GM23338 (cell line): Measurements from ENCODE around the gene YWHAH. TPM values are rescaled to one million over a fixed set of nuclear protein-coding genes. Genes with fewer than 3 reads are reported as not detected.

Experiments
- ATAC-seq: fragments of 200-7000 bp; cut with Tn5 transposase; 3 replicates; pipeline ENCODE4 v1.9.1; 2020
- DNase-seq: peaks from one replicate; pipeline ENCODE4 v3.0.0-alpha.2; 2015; ENCODE audit warnings: low spot score
- H2AFZ ChIP-seq: fragments of 200-600 bp; sonication (generic); 2 replicates; pipeline ENCODE4 v1.8.0; 2016; ENCODE audit warnings: antibody characterized with exemption, mild to moderate bottlenecking, moderate library complexity
- H3F3A ChIP-seq: fragments of 200-600 bp; sonication (generic); replicated peaks from 2 replicates; pipeline ENCODE4 v1.8.0; 2017; ENCODE audit warnings: antibody characterized with exemption, mixed run types, low read depth
- H3K27ac ChIP-seq: fragments of 200-600 bp; sonication (generic); 2 replicates; pipeline ENCODE4 v1.6.1; 2016; ENCODE audit warnings: low read depth
- H3K27me3 ChIP-seq: fragments of 200-600 bp; sonication (generic); 2 replicates; pipeline ENCODE4 v1.8.0; 2016; ENCODE audit warnings: mild to moderate bottlenecking, mixed run types, moderate library complexity; ENCODE audit not compliant: insufficient read depth
- H3K36me3 ChIP-seq: fragments of 200-600 bp; sonication (generic); 2 replicates; pipeline ENCODE4 v1.8.0; 2016; ENCODE audit warnings: mild to moderate bottlenecking; ENCODE audit not compliant: insufficient read depth
- H3K4me1 ChIP-seq: fragments of 200-600 bp; sonication (generic); 2 replicates; pipeline ENCODE4 v1.8.0; 2016; ENCODE audit warnings: mild to moderate bottlenecking, moderate library complexity; ENCODE audit not compliant: insufficient read depth
- H3K4me2 ChIP-seq: fragments of 200-600 bp; sonication (generic); 2 replicates; pipeline ENCODE4 v1.7.1; 2017; ENCODE audit warnings: mixed run types
- H3K4me3 ChIP-seq: fragments of 200-600 bp; sonication (generic); 2 replicates; pipeline ENCODE4 v1.6.1; 2016; ENCODE audit warnings: mixed run types
- H3K79me2 ChIP-seq: fragments of 200-600 bp; sonication (generic); replicated peaks from 2 replicates; pipeline ENCODE4 v1.8.0; 2017; ENCODE audit warnings: mild to moderate bottlenecking; ENCODE audit not compliant: insufficient read depth
- H3K9me2 ChIP-seq: fragments of 200-600 bp; sonication (generic); 2 replicates; pipeline ENCODE4 v1.8.0; 2017; ENCODE audit not compliant: insufficient read depth
- H4K20me1 ChIP-seq: fragments of 200-600 bp; sonication (generic); replicated peaks from 2 replicates; pipeline ENCODE4 v1.8.0; 2017; ENCODE audit warnings: mild to moderate bottlenecking; ENCODE audit not compliant: insufficient read depth
- H3K27ac Mint-ChIP-seq: 2 replicates; pipeline ENCODE4 v1.8.0; 2020; ENCODE audit warnings: inconsistent platforms, mild to moderate bottlenecking, moderate library complexity, mixed read lengths
- H3K27me3 Mint-ChIP-seq: 3 replicates; pipeline ENCODE4 v1.8.0; 2022; ENCODE audit warnings: low read depth, mild to moderate bottlenecking, moderate library complexity, mixed read lengths, inconsistent platforms; ENCODE audit not compliant: insufficient read depth, poor library complexity
- H3K36me3 Mint-ChIP-seq: 3 replicates; pipeline ENCODE4 v1.8.0; 2021; ENCODE audit warnings: low read depth, mild to moderate bottlenecking, inconsistent platforms, moderate library complexity, mixed read lengths
- H3K4me1 Mint-ChIP-seq: 3 replicates; pipeline ENCODE4 v1.8.0; 2020; ENCODE audit warnings: mild to moderate bottlenecking, inconsistent platforms, mixed read lengths
- H3K4me3 Mint-ChIP-seq: 3 replicates; pipeline ENCODE4 v1.8.0; 2021; ENCODE audit warnings: moderate library complexity, mild to moderate bottlenecking, inconsistent platforms, mixed read lengths
- H3K9me3 Mint-ChIP-seq: 3 replicates; pipeline ENCODE4 v1.8.0; 2020; ENCODE audit warnings: moderate library complexity, mild to moderate bottlenecking, inconsistent platforms, mixed read lengths
- CREB1 ChIP-seq: fragments of 250-450 bp; sonication (Bioruptor Pico); IDR thresholded peaks from 2 replicates; pipeline ENCODE4 v1.5.0; 2020; ENCODE audit warnings: low read depth, mild to moderate bottlenecking, moderate library complexity
- ETS1 ChIP-seq: IDR thresholded peaks from 2 replicates; pipeline ENCODE4 v1.6.1; 2016; ENCODE audit warnings: antibody characterized with exemption
- EZH2 ChIP-seq: fragments of 200-600 bp; sonication (generic); IDR thresholded peaks from one replicate; pipeline ENCODE4 v1.8.0; 2017; ENCODE audit warnings: antibody characterized with exemption, mild to moderate bottlenecking, low read depth; ENCODE audit not compliant: unreplicated experiment
- EZH2phosphoT487 ChIP-seq: fragments of 200-600 bp; sonication (generic); IDR thresholded peaks from one replicate; pipeline ENCODE4 v1.8.1; 2018; ENCODE audit warnings: antibody characterized with exemption; ENCODE audit not compliant: unreplicated experiment
- JUNB ChIP-seq: IDR thresholded peaks from one replicate; pipeline ENCODE4 v1.6.1; 2016; ENCODE audit warnings: antibody characterized with exemption; ENCODE audit not compliant: unreplicated experiment
- NANOG ChIP-seq: IDR thresholded peaks from 2 replicates; pipeline ENCODE4 v1.6.1; 2016; ENCODE audit warnings: antibody characterized with exemption, borderline replicate concordance
- REST ChIP-seq: IDR thresholded peaks from one replicate; pipeline ENCODE4 v1.6.1; 2018; ENCODE audit warnings: antibody characterized with exemption; ENCODE audit not compliant: unreplicated experiment
- STAT1 ChIP-seq: IDR thresholded peaks from one replicate; pipeline ENCODE4 v1.6.1; 2016; ENCODE audit warnings: antibody characterized with exemption; ENCODE audit not compliant: unreplicated experiment
- ZNF114 ChIP-seq: fragments of 250-450 bp; sonication (Bioruptor Pico); IDR thresholded peaks from 2 replicates; pipeline ENCODE4 v1.5.0; 2020; ENCODE audit warnings: mild to moderate bottlenecking, moderate library complexity
- ZNF331 ChIP-seq: fragments of 250-450 bp; sonication (Bioruptor Pico); IDR thresholded peaks from 2 replicates; pipeline ENCODE4 v1.5.0; 2020; ENCODE audit warnings: low read depth, mild to moderate bottlenecking, moderate library complexity
- polyA plus RNA-seq: library from polyadenylated mRNA; unstranded; fragments of >200 nt; fragmentation: Nextera tagmentation; extraction: Ambion mirVana; gene quantifications from 2 replicates; pipeline ENCODE4 v1.2.1, GENCODE V29; 2016
- total RNA-seq: library from RNA; depleted of rRNA; stranded (reverse); fragments of >200 nt; shearing (Covaris generic); gene quantifications from 2 replicates; pipeline ENCODE4 v1.2.3, GENCODE V29; 2014
- TF ChIP-seq, protein P1 (sequence below), 2 experiments: fragments of 200-600 bp in 1 of 2; sonication (generic) in 1 of 2; conservative IDR thresholded peaks; 2 replicates each; pipeline versions ENCODE4 v1.5.1 to v1.6.1; 2016 to 2017; ENCODE audit warnings: antibody characterized with exemption in 2 of 2, low read depth in 2 of 2, mild to moderate bottlenecking in 2 of 2, moderate library complexity in 1 of 2
- TF ChIP-seq, protein P2 (sequence below): fragments of 250-450 bp; sonication (Bioruptor Pico); IDR thresholded peaks from 2 replicates; pipeline ENCODE4 v1.5.0; 2020; ENCODE audit warnings: mild to moderate bottlenecking, moderate library complexity

Gene YWHAH
- total and polyA plus RNA-seq, 2 experiments from 2014 or later: 277 to 283 TPM

DNA sequence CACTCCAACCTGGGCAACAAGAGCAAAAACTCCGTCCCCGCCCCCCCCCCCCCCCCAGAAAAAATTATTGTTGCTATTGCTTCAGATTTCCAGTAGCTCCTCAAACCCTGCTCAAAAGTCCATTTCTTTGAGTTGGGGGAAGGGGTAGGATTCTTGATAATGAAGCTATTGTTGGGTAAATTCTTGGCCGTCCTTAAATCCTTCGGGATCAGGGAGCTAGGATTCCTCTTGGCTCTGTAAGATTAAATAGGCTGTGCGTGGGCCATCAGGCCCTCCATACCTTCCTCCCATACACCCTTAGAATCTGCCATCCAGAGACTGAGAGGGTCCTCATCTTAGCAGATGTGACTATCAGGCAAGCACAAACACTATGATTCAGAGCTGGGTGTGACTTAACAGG lies 16.4 kb downstream of the YWHAH start (continued):
- TF ChIP-seq NANOG (no peak), ZNF114 (CRISPR knock-in tag) (no peak), ZNF331 (CRISPR knock-in tag) (no peak), JUNB (no peak)
- TF ChIP-seq, protein P1, sequence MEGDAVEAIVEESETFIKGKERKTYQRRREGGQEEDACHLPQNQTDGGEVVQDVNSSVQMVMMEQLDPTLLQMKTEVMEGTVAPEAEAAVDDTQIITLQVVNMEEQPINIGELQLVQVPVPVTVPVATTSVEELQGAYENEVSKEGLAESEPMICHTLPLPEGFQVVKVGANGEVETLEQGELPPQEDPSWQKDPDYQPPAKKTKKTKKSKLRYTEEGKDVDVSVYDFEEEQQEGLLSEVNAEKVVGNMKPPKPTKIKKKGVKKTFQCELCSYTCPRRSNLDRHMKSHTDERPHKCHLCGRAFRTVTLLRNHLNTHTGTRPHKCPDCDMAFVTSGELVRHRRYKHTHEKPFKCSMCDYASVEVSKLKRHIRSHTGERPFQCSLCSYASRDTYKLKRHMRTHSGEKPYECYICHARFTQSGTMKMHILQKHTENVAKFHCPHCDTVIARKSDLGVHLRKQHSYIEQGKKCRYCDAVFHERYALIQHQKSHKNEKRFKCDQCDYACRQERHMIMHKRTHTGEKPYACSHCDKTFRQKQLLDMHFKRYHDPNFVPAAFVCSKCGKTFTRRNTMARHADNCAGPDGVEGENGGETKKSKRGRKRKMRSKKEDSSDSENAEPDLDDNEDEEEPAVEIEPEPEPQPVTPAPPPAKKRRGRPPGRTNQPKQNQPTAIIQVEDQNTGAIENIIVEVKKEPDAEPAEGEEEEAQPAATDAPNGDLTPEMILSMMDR (conservative IDR thresholded peaks at IDR 0.05; ENCODE audit: low read depth in 2 of 2): no peak

DNA sequence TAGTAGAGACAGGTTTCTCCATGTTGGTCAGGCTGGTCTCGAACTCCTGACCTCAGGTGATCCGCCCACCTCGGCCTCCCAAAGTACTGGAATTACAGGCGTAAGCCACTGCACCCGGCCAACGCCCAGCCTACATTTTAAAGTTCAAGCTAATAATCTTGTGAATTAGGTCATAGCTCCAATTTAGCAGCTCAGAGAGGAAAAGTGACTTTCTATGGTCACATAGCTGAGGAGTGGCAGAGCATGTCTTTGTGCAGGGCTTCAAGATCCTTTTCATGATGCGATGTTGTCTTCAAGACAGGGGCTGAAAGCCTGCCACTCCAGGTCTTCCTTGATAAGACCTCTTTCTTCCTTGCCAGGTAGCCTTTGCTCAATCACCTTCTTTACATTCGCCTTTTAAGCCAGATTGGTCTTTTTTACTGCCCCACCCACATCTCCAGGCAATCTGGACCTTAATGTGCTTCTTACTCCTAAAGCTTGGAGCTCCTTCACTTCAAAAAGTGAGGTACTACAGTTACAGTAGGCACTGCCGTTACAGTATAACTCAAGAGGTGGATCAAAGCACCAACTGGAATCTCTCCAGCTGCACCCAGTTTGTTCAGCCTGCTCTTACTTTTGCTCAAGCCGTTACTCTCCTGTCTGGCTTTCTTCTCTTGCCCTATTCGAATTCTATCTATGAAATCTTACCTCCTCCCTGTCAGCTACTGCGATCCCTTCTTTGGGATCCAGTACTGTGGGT lies 18.2 kb downstream of the YWHAH start:
- Histone ChIP-seq H3K9me2 (no peaks in the 10 kb centered on the region), H4K20me1 (no peaks in the 10 kb centered on the region), H2AFZ (no peak overlapping the region), H3K27ac (no peak overlapping the region), H3K4me1 (peaks cover 17% of the 10 kb centered on the region; the same call in 1 of the 2 replicates), H3K27me3 (no peaks in the 10 kb centered on the region), H3K4me2 (no peak overlapping the region), H3K4me3 (no peak overlapping the region), H3K36me3 (no peaks in the 10 kb centered on the region), H3F3A (peaks cover 9% of the 10 kb centered on the region; the same call in 1 of the 2 replicates), H3K79me2 (no peaks in the 10 kb centered on the region)
- peaks cover 20% of the 10 kb centered on the region for H3K27me3 Mint-ChIP-seq
- no peak overlapping the region for H3K4me3 Mint-ChIP-seq
- peaks cover 17% of the 10 kb centered on the region for H3K4me1 Mint-ChIP-seq
- no peak for ATAC-seq
- DNase-seq: no peak
- peaks cover 14% of the 10 kb centered on the region; the same call in 2 of the 3 replicates for H3K36me3 Mint-ChIP-seq
- H3K27ac Mint-ChIP-seq: no peak overlapping the region
- H3K9me3 Mint-ChIP-seq: no peaks in the 10 kb centered on the region
- no peak for TF ChIP-seq NANOG
- no peak for TF ChIP-seq ZNF331 (CRISPR knock-in tag)
- TF ChIP-seq CREB1: no peak
- TF ChIP-seq REST: no peak
- TF ChIP-seq, protein P2, sequence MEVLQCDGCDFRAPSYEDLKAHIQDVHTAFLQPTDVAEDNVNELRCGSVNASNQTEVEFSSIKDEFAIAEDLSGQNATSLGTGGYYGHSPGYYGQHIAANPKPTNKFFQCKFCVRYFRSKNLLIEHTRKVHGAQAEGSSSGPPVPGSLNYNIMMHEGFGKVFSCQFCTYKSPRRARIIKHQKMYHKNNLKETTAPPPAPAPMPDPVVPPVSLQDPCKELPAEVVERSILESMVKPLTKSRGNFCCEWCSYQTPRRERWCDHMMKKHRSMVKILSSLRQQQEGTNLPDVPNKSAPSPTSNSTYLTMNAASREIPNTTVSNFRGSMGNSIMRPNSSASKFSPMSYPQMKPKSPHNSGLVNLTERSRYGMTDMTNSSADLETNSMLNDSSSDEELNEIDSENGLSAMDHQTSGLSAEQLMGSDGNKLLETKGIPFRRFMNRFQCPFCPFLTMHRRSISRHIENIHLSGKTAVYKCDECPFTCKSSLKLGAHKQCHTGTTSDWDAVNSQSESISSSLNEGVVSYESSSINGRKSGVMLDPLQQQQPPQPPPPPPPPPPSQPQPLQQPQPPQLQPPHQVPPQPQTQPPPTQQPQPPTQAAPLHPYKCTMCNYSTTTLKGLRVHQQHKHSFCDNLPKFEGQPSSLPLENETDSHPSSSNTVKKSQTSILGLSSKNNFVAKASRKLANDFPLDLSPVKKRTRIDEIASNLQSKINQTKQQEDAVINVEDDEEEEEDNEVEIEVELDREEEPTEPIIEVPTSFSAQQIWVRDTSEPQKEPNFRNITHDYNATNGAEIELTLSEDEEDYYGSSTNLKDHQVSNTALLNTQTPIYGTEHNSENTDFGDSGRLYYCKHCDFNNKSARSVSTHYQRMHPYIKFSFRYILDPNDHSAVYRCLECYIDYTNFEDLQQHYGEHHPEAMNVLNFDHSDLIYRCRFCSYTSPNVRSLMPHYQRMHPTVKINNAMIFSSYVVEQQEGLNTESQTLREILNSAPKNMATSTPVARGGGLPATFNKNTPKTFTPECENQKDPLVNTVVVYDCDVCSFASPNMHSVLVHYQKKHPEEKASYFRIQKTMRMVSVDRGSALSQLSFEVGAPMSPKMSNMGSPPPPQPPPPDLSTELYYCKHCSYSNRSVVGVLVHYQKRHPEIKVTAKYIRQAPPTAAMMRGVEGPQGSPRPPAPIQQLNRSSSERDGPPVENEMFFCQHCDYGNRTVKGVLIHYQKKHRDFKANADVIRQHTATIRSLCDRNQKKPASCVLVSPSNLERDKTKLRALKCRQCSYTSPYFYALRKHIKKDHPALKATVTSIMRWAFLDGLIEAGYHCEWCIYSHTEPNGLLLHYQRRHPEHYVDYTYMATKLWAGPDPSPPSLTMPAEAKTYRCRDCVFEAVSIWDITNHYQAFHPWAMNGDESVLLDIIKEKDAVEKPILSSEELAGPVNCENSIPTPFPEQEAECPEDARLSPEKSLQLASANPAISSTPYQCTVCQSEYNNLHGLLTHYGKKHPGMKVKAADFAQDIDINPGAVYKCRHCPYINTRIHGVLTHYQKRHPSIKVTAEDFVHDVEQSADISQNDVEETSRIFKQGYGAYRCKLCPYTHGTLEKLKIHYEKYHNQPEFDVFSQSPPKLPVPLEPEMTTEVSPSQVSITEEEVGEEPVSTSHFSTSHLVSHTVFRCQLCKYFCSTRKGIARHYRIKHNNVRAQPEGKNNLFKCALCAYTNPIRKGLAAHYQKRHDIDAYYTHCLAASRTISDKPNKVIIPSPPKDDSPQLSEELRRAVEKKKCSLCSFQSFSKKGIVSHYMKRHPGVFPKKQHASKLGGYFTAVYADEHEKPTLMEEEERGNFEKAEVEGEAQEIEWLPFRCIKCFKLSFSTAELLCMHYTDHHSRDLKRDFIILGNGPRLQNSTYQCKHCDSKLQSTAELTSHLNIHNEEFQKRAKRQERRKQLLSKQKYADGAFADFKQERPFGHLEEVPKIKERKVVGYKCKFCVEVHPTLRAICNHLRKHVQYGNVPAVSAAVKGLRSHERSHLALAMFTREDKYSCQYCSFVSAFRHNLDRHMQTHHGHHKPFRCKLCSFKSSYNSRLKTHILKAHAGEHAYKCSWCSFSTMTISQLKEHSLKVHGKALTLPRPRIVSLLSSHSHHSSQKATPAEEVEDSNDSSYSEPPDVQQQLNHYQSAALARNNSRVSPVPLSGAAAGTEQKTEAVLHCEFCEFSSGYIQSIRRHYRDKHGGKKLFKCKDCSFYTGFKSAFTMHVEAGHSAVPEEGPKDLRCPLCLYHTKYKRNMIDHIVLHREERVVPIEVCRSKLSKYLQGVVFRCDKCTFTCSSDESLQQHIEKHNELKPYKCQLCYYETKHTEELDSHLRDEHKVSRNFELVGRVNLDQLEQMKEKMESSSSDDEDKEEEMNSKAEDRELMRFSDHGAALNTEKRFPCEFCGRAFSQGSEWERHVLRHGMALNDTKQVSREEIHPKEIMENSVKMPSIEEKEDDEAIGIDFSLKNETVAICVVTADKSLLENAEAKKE (CRISPR knock-in tag): no peak
- no peak for TF ChIP-seq STAT1
- no peak for TF ChIP-seq ETS1
- TF ChIP-seq JUNB: no peak
- no peak for TF ChIP-seq EZH2phosphoT487
- TF ChIP-seq EZH2: no peak
